Ramos (cell line): ENCODE data around the gene TMEM163.
"Not testable (repeated sequence)": the region's sequence is repeated elsewhere in the genome, so short reads cannot be mapped to it uniquely, and the experiment has no call there.

Experiments used
- in situ Hi-C: fragments of 300-500 bp; cut with MboI; formaldehyde crosslinking; loops from one replicate; pipeline ENCODE4 v1.14.3; 2022; ENCODE audit warnings: low sequenced_read_pairs; ENCODE audit not compliant: unreplicated experiment

TMEM163 gene

GRCh38 chr2:134724341-134724740, 5.5 kb upstream of the TMEM163 start:
- in situ Hi-C loops: no loop called here

DNA sequence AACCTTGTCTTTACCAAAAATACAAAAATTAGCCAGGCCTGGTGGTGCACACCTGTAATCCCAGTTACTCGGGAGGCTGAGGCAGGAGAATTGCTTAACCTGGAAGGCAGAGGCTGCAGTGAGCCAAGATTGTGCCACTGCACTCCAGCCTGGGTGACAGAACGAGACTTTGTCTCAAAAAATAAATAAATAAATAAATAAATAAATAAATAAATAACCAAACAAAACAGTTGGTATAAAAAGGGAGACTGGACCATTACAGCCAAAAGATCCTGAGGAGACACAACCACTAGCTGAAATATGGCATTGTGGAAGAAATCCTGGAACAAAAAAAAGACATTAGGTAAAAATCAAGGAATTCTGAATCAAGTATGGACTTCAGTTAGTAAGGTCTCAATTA, 4.9 kb upstream of the TMEM163 start:
- in situ Hi-C loops: not testable (repeated sequence)

DNA sequence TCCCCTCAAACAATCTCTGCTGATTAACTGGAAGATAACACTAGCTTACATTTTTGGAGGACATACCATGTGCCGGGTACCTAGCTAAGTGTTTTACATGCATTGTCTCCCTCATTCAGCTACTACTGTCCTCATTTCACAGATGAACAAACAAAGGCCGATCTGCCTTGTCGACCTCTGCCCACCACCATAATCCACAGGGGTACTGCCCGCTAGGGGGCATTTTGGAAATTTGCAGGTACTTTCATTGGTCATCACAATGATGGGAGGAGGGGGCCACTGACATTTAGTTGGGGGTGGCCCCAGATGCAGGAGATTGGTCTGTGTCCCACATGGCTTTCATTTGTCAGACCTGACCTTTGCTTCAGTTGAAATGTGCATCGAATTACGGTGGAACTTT, 3.9 kb upstream of the TMEM163 start:
- in situ Hi-C loops: no loop called here

- in situ Hi-C loops: no loop called here
These were observed 2.8 kb upstream of the TMEM163 start for GRCh38 chr2:134721596-134721995.

GRCh38 chr2:134718023-134718816, 580 bp downstream of the TMEM163 start:
- in situ Hi-C loops: no loop called here

- in situ Hi-C loops: no loop called here
These were observed 1.3 kb downstream of the TMEM163 start for GRCh38 chr2:134717286-134718022.

GRCh38 chr2:134716721-134717243, 2.0 kb downstream of the TMEM163 start:
- in situ Hi-C loops: no loop called here

DNA sequence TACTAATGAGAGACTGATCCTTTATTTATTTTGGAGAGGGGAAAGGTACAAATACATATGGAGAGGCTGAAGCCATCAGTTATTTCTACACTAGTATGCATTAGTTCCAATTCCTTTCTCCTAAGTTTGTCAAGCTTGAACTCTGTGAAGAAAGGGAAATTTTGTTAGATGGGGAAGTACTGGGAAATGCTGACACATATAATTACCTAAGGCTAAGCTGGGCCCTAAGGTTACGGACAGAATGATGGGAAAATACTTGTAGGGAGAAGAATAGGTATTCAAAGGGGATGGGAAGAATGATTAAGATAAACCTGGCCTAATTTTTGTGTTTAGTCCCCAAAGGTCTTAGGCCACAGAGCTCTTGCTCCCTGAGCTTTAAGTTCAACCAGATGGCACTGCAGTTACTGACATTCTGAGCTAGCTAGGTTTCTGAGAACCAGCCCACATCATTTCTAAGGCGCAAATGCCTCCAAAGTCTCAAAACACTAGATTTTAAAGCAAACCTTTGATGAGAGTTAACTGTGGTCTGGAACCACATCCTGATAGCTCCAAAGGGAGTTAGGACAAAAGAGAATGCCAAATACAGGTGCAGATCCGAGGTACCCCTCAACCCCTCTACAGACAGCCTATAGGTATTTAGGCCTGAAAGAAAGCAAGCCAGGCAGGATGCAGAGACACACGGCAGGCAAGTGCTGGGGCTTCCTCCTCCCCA, 2.7 kb downstream of the TMEM163 start:
- in situ Hi-C loops: no loop called here

- in situ Hi-C loops: no loop called here
These were observed 4.6 kb downstream of the TMEM163 start for GRCh38 chr2:134714228-134714627.

DNA sequence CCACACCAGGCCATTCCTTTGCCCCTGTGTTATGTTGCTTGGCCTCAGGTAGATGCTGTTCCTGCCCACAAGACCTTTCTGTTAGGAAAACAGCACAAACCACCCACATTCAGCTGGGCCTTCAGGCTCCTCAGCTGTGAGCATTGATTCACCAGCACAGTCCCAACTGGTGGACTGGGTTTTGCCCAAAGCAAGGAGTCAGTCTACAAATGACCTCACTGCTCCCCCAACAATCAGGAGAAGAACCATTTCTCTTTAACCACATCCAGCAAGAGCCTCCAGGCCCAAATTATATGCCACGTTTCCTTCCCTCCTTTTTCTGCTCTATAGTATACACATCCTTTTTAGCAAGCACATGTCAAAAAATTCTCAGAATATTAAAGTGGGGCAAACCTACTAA, 5.2 kb downstream of the TMEM163 start:
- in situ Hi-C loops: no loop called here

DNA sequence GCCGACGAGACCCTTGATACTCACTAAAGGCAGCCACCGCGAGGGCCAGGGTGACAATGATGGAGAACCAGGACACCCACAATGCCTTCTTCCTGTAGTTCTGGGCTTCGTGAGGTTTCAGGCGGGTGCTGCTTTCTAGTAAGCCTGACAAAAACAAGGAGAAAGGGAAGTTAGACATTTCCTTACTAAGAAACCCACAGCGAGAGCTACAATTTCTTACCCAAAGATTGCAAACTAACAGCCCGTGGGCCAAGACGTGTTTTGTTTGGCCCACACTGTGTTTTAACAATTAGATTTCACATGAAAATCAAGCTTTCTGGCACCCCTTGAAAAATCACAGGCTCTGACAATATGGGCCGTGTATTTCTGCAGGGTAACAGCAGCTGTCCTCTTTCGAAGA, 5.6 kb downstream of the TMEM163 start:
- in situ Hi-C loops: no loop called here

DNA sequence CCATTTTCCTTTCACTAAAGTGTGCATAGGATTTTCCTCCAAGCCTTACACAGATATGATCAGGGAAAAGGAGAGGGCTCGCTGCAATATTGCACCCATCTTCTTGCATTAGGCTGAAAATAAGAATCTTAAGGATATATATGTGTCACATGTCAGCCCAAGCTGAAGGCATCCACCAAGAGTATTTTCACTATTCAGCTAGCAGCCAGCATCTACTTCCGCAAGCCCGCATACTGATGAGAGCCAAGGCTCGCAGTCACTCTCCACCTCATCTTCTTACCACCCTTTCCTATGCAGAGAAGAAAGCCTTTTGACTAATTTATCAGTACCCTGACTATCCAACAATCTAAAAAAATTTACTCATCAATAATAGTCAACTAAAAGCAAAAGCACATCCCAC, 6.1 kb downstream of the TMEM163 start:
- in situ Hi-C loops: no loop called here

- in situ Hi-C loops: no loop called here
These were observed 6.5 kb downstream of the TMEM163 start for GRCh38 chr2:134712299-134712698.

DNA sequence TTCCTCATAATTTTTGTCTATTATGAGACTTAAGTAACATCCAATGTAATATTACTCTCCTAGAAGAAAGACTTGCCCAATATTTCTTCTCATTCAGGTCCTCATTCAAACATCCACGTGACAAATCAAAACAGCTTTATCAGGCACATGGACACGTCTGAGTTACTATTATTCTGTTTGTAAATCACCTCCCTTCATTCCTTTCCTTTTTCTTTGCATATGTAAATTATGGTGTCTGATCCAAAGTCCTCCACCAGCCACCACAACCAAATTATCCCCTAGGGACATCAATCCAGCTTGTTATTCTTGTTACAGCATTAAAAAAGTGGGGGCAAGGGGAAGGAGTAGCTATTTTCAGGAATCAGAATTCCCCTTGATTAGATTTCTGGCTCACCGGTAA, 7.1 kb downstream of the TMEM163 start:
- in situ Hi-C loops: no loop called here

- in situ Hi-C loops: no loop called here
These were observed 11.5 kb downstream of the TMEM163 start for GRCh38 chr2:134707330-134707676.

- in situ Hi-C loops: no loop called here
These were observed 12.0 kb downstream of the TMEM163 start for GRCh38 chr2:134706587-134707329.

GRCh38 chr2:134705861-134706586, 12.8 kb downstream of the TMEM163 start:
- in situ Hi-C loops: no loop called here

DNA sequence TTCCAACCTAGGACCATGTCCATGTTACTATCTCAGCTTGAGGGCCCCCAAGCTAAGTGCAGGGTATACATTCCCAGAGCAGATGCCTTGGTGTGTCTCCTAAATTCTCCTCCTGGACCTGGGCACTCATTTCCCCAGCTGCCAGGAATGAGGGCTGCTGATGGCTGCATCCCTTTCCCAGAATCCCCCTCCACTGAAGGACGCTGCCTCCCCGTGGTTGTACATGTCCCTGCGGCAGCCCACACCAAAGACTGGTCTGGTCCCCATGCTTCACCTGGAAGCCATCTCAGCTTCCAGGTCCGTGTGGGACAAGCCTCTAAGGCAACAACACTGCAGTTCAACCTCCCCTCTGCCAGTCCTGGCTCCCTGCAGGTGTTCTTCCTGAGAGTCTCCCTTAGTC, 14.6 kb downstream of the TMEM163 start:
- in situ Hi-C loops: no loop called here

DNA sequence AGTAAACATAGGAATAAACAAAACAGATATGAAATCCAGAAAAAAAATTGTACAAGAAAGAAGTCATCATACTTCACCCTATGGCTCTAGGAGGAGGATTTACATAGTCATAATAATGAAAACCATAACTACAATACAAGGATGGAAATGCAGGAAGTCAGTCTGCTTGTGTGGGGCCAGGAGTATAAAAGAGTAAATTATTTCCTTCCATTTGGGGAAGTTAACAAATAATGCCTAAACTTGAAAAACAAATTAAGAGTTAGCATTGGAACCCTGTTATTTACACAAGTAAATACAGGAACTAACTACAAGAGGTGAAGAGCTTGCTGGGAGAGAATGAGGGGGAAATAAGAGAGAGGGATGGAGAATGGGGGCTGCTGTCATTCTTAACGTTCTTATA, 15.4 kb downstream of the TMEM163 start:
- in situ Hi-C loops: no loop called here

- in situ Hi-C loops: no loop called here
These were observed 18.1 kb downstream of the TMEM163 start for GRCh38 chr2:134700730-134701129.
